Measurements from ENCODE around the gene PEX11G.

DNA sequence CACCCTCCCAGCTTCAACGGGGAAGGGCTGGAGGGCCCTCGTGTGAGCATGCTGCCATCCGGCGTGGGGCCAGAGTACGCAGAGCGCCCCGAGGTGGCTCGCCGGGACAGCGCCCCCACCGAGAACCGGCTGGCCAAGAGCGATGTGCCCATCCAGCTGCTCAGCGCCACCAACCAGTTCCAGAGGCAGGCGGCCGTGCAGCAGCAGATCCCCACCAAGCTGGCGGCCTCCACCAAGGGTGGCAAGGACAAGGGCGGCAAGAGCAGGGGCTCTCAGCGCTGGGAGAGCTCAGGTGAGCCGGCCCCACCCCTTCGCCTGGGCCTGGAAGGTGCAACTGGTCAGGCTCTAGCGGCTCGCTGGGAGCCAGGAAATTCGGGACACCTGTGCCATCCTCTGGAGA is 20.0 kb downstream of the PEX11G start:
- TF ChIP-seq GATA3 (IDR thresholded peaks at IDR 0.05; ENCODE audit: low read depth, low read length), result no peak
- no peak for TF ChIP-seq GATA2 (IDR thresholded peaks at IDR 0.05; ENCODE audit: low read depth, low read length)

All from SH-SY5Y (cell line).